T-helper 1 cell treated with Interleukin-12 subunit alpha and Interleukin-12 subunit beta and Interleukin-4 antibody, amounts not matched to agents 30 μg/mL and 1 μg/mL, for 36 hours (primary cell): ENCODE measurements around the gene GAPDHS.

Experiments used
- H3K27ac Mint-ChIP-seq: one replicate; pipeline ENCODE4 v1.8.0; 2021; ENCODE audit warnings: mild to moderate bottlenecking, mixed read lengths
- H3K27me3 Mint-ChIP-seq: one replicate; pipeline ENCODE4 v1.8.0; 2021; ENCODE audit warnings: low read depth, mixed read lengths
- H3K36me3 Mint-ChIP-seq: one replicate; pipeline ENCODE4 v1.8.0; 2021; ENCODE audit warnings: low read depth, mixed read lengths
- H3K4me1 Mint-ChIP-seq: one replicate; pipeline ENCODE4 v1.8.0; 2021; ENCODE audit warnings: low read depth, mixed read lengths
- H3K4me3 Mint-ChIP-seq: one replicate; pipeline ENCODE4 v1.8.0; 2021; ENCODE audit warnings: mild to moderate bottlenecking, moderate library complexity, mixed read lengths
- H3K9me3 Mint-ChIP-seq: one replicate; pipeline ENCODE4 v1.8.0; 2021; ENCODE audit warnings: mixed read lengths

GAPDHS gene

GRCh38 chr19:35542209-35542608 lies 9.0 kb downstream of the GAPDHS start:
- Mint-ChIP-seq H3K9me3 (no peaks in the 10 kb centered on the region), H3K4me1 (peaks cover 17% of the 10 kb centered on the region), H3K4me3 (no peak overlapping the region), H3K27me3 (no peaks in the 10 kb centered on the region), H3K36me3 (peaks cover 7% of the 10 kb centered on the region), H3K27ac (no peak overlapping the region)

GRCh38 chr19:35543280-35544109 lies 10.2 kb downstream of the GAPDHS start:
- Mint-ChIP-seq H3K27ac (no peak overlapping the region), H3K36me3 (peaks cover 10% of the 10 kb centered on the region)

GRCh38 chr19:35544110-35544802 lies 11.0 kb downstream of the GAPDHS start:
- Mint-ChIP-seq H3K27ac (no peak overlapping the region), H3K9me3 (no peaks in the 10 kb centered on the region), H3K36me3 (peaks cover 10% of the 10 kb centered on the region), H3K27me3 (no peaks in the 10 kb centered on the region), H3K4me3 (peak overlapping the region; percentile 85), H3K4me1 (peaks cover 22% of the 10 kb centered on the region)

More at GRCh38 chr19:35543280-35544109, 10.2 kb downstream of the GAPDHS start:
- no peak overlapping the region for H3K4me3 Mint-ChIP-seq
- peaks cover 19% of the 10 kb centered on the region for H3K4me1 Mint-ChIP-seq
- no peaks in the 10 kb centered on the region for H3K27me3 Mint-ChIP-seq
- no peaks in the 10 kb centered on the region for H3K9me3 Mint-ChIP-seq

- no peaks in the 10 kb centered on the region for H3K27me3 Mint-ChIP-seq
- no peaks in the 10 kb centered on the region for H3K9me3 Mint-ChIP-seq
- peaks cover 22% of the 10 kb centered on the region for H3K4me1 Mint-ChIP-seq
- peaks cover 9% of the 10 kb centered on the region for H3K36me3 Mint-ChIP-seq
- H3K27ac Mint-ChIP-seq: peak within 1 kb of the TSS; percentile 88
- peak within 1 kb of the TSS; percentile 92 for H3K4me3 Mint-ChIP-seq
These were observed 12.0 kb downstream of the GAPDHS start, which contains the start of gene TMEM147 for GRCh38 chr19:35545001-35545854. Gene TMEM147, plus strand, starts transcription at chr19:35545626. Its CDS starts 114 bp downstream, at chr19:35545740.

- peak overlapping the region; percentile 88 for H3K27ac Mint-ChIP-seq
- peaks cover 7% of the 10 kb centered on the region for H3K36me3 Mint-ChIP-seq
- peak overlapping the region; percentile 92 for H3K4me3 Mint-ChIP-seq
- H3K4me1 Mint-ChIP-seq: peaks cover 22% of the 10 kb centered on the region
- H3K9me3 Mint-ChIP-seq: no peaks in the 10 kb centered on the region
- no peaks in the 10 kb centered on the region for H3K27me3 Mint-ChIP-seq
These were observed 12.7 kb downstream of the GAPDHS start for GRCh38 chr19:35545855-35546381.

GRCh38 chr19:35546532-35546931 lies 13.3 kb downstream of the GAPDHS start:
- Mint-ChIP-seq H3K36me3 (peaks cover 7% of the 10 kb centered on the region), H3K27ac (peak overlapping the region; percentile 88), H3K4me3 (peak overlapping the region; percentile 92), H3K4me1 (peaks cover 22% of the 10 kb centered on the region), H3K9me3 (no peaks in the 10 kb centered on the region), H3K27me3 (no peaks in the 10 kb centered on the region)

GRCh38 chr19:35549174-35549788 lies 16.0 kb downstream of the GAPDHS start:
- H3K9me3 Mint-ChIP-seq: no peaks in the 10 kb centered on the region
- H3K27me3 Mint-ChIP-seq: no peaks in the 10 kb centered on the region
- peaks cover 7% of the 10 kb centered on the region for H3K36me3 Mint-ChIP-seq
- no peak overlapping the region for H3K27ac Mint-ChIP-seq
- no peak overlapping the region for H3K4me3 Mint-ChIP-seq
- peaks cover 21% of the 10 kb centered on the region for H3K4me1 Mint-ChIP-seq

- peaks cover 16% of the 10 kb centered on the region for H3K4me1 Mint-ChIP-seq
- H3K9me3 Mint-ChIP-seq: no peaks in the 10 kb centered on the region
- no peak overlapping the region for H3K27ac Mint-ChIP-seq
- H3K36me3 Mint-ChIP-seq: peaks cover 7% of the 10 kb centered on the region
- no peak overlapping the region for H3K4me3 Mint-ChIP-seq
- no peaks in the 10 kb centered on the region for H3K27me3 Mint-ChIP-seq
These were observed 16.7 kb downstream of the GAPDHS start for GRCh38 chr19:35549879-35550523.

- peaks cover 7% of the 10 kb centered on the region for H3K27me3 Mint-ChIP-seq
- peaks cover 15% of the 10 kb centered on the region for H3K4me1 Mint-ChIP-seq
- no peaks in the 10 kb centered on the region for H3K9me3 Mint-ChIP-seq
- H3K4me3 Mint-ChIP-seq: no peak overlapping the region
- peaks cover 7% of the 10 kb centered on the region for H3K36me3 Mint-ChIP-seq
- H3K27ac Mint-ChIP-seq: no peak overlapping the region
These were observed 18.0 kb downstream of the GAPDHS start for GRCh38 chr19:35551091-35551810.

GRCh38 chr19:35552534-35553384 lies 19.5 kb downstream of the GAPDHS start:
- peaks cover 2% of the 10 kb centered on the region for H3K36me3 Mint-ChIP-seq
- no peaks in the 10 kb centered on the region for H3K9me3 Mint-ChIP-seq
- H3K4me1 Mint-ChIP-seq: peaks cover 8% of the 10 kb centered on the region
- H3K27ac Mint-ChIP-seq: no peak overlapping the region
- H3K27me3 Mint-ChIP-seq: peaks cover 19% of the 10 kb centered on the region
- no peak overlapping the region for H3K4me3 Mint-ChIP-seq

GRCh38 chr19:35553385-35554000 lies 20.2 kb downstream of the GAPDHS start:
- Mint-ChIP-seq H3K4me3 (no peak overlapping the region), H3K4me1 (peaks cover 8% of the 10 kb centered on the region), H3K36me3 (peaks cover 2% of the 10 kb centered on the region), H3K9me3 (no peaks in the 10 kb centered on the region), H3K27me3 (peaks cover 21% of the 10 kb centered on the region), H3K27ac (no peak overlapping the region)

GRCh38 chr19:35554076-35554475 lies 20.8 kb downstream of the GAPDHS start:
- Mint-ChIP-seq H3K4me3 (no peak overlapping the region), H3K27me3 (peaks cover 26% of the 10 kb centered on the region), H3K36me3 (peaks cover 2% of the 10 kb centered on the region), H3K27ac (no peak overlapping the region), H3K9me3 (no peaks in the 10 kb centered on the region), H3K4me1 (peaks cover 7% of the 10 kb centered on the region)
